ENCODE results near the gene SH3PXD2B. TPM values are rescaled to one million over a fixed set of nuclear protein-coding genes. Genes with fewer than 3 reads are reported as not detected.

The SH3PXD2B gene
- total RNA-seq, 1 donor from 2014 or later, result 52.3 TPM

- peak; percentile 48 for DNase-seq (ENCODE audit: extremely low spot score, unreplicated experiment)
- TF ChIP-seq CTCF (conservative IDR thresholded peaks at IDR 0.05), result no peak
- Mint-ChIP-seq H3K9me3 (peaks cover 4% of the 10 kb centered on the region), H3K27ac (no peak overlapping the region), H3K27me3 (peaks cover 24% of the 10 kb centered on the region), H3K4me3 (no peak overlapping the region), H3K36me3 (no peaks in the 10 kb centered on the region), H3K4me1 (ENCODE audit: unreplicated experiment) (peaks cover 5% of the 10 kb centered on the region)
Observed at GRCh38 chr5:172498431-172499129, 44.3 kb upstream of the SH3PXD2B start.

- DNase-seq (ENCODE audit: extremely low spot score, unreplicated experiment), result peak; percentile 60
- H3K27ac Mint-ChIP-seq, result no peak overlapping the region
- H3K27me3 Mint-ChIP-seq, result peaks cover 26% of the 10 kb centered on the region
- no peak for TF ChIP-seq CTCF (conservative IDR thresholded peaks at IDR 0.05)
- H3K9me3 Mint-ChIP-seq, result peaks cover 4% of the 10 kb centered on the region
- H3K36me3 Mint-ChIP-seq, result no peaks in the 10 kb centered on the region
- peaks cover 5% of the 10 kb centered on the region for H3K4me1 Mint-ChIP-seq (ENCODE audit: unreplicated experiment)
- H3K4me3 Mint-ChIP-seq, result no peak overlapping the region
Observed at GRCh38 chr5:172497591-172498255, 43.4 kb upstream of the SH3PXD2B start.

- H3K9me3 Mint-ChIP-seq, result peaks cover 4% of the 10 kb centered on the region
- H3K27ac Mint-ChIP-seq, result no peak overlapping the region
- no peaks in the 10 kb centered on the region for H3K36me3 Mint-ChIP-seq
- peak; percentile 56 for DNase-seq (ENCODE audit: extremely low spot score, unreplicated experiment)
- peaks cover 26% of the 10 kb centered on the region for H3K27me3 Mint-ChIP-seq
- H3K4me3 Mint-ChIP-seq, result no peak overlapping the region
- H3K4me1 Mint-ChIP-seq (ENCODE audit: unreplicated experiment), result peaks cover 5% of the 10 kb centered on the region
- TF ChIP-seq CTCF (conservative IDR thresholded peaks at IDR 0.05), result no peak
Observed at GRCh38 chr5:172496671-172497371, 42.5 kb upstream of the SH3PXD2B start.

GRCh38 chr5:172494630-172495505 is 40.5 kb upstream of the SH3PXD2B start:
- Mint-ChIP-seq H3K36me3 (no peaks in the 10 kb centered on the region), H3K4me3 (no peak overlapping the region), H3K9me3 (peaks cover 4% of the 10 kb centered on the region), H3K27ac (no peak overlapping the region), H3K27me3 (peaks cover 29% of the 10 kb centered on the region), H3K4me1 (ENCODE audit: unreplicated experiment) (peaks cover 5% of the 10 kb centered on the region)
- peak; percentile 62 for DNase-seq (ENCODE audit: extremely low spot score, unreplicated experiment)
- TF ChIP-seq CTCF (conservative IDR thresholded peaks at IDR 0.05), result no peak

- Mint-ChIP-seq H3K4me1 (ENCODE audit: unreplicated experiment) (peaks cover 5% of the 10 kb centered on the region), H3K27ac (no peak overlapping the region), H3K4me3 (no peak overlapping the region), H3K36me3 (no peaks in the 10 kb centered on the region), H3K27me3 (peaks cover 29% of the 10 kb centered on the region), H3K9me3 (peaks cover 4% of the 10 kb centered on the region)
- no peak for TF ChIP-seq CTCF (conservative IDR thresholded peaks at IDR 0.05)
- DNase-seq (ENCODE audit: extremely low spot score, unreplicated experiment), result no peak
Observed at GRCh38 chr5:172493906-172494305, 39.6 kb upstream of the SH3PXD2B start.
